Measurements from ENCODE around the gene BCAS1. TPM values are rescaled to one million over a fixed set of nuclear protein-coding genes. Genes with fewer than 3 reads are reported as not detected.

Gene BCAS1
- total RNA-seq, 1 experiment from 2014 or later: 4.0 TPM

DNA sequence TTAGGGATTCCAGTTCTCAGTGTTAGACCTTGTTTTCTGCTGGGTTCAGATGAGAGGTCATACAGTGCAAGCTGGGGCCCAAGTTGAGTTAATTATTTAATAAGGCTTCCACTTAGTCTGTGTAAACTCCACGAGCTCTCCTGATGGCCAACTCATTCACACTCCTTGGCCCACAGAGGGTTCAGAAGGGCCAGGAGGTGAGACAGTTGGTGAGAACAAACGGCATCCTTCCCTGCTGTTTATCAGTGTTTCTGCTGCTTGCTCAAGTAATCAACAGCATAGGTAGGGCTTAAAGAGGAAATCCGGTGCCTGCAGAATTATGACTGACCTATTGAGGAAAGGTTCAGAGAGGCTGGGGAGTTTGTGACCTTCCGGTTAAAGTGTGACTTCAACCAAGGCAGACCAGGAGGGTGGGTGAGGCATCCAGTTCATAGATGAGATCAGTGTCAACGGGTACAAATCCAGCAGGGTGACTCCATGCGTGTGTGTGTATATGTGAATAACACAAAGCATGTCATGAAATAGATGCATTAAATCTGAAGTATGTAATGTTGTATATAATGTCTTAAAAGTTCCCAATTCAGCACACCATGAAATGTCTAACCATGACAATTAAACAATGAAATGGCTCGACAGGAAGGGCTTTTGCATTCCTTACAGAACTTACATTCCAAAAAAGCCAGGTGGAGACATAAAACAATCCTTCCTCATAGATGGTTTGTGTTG lies 37.4 kb upstream of the BCAS1 start:
- H3F3A ChIP-seq (ENCODE audit: insufficient read depth, low read depth): peaks cover 20% of the 10 kb centered on the region; the same call in 1 of the 2 replicates
- no peak overlapping the region for H2AFZ ChIP-seq
- H3K36me3 ChIP-seq (ENCODE audit: low read depth): no peaks in the 10 kb centered on the region
- H3K4me3 ChIP-seq: no peak overlapping the region
- intact Hi-C loops (cut with micrococcal nuclease; ENCODE audit: unreplicated experiment): no loop called here
- ChIA-PET CTCF (no interaction called here), POLR2A (ENCODE audit: unreplicated experiment) (no interaction called here)
- no peaks in the 10 kb centered on the region for H3K79me2 ChIP-seq (ENCODE audit: low read depth)
- H3K4me2 ChIP-seq: no peak overlapping the region
- no peak overlapping the region for H3K27ac ChIP-seq
- H4K20me1 ChIP-seq (ENCODE audit: insufficient read depth): no peaks in the 10 kb centered on the region
- no peaks in the 10 kb centered on the region for H3K9me2 ChIP-seq (ENCODE audit: insufficient read depth)
- H3K4me1 ChIP-seq (replicated peaks; ENCODE audit: insufficient read depth): peaks cover 33% of the 10 kb centered on the region
- TF ChIP-seq, protein P1, sequence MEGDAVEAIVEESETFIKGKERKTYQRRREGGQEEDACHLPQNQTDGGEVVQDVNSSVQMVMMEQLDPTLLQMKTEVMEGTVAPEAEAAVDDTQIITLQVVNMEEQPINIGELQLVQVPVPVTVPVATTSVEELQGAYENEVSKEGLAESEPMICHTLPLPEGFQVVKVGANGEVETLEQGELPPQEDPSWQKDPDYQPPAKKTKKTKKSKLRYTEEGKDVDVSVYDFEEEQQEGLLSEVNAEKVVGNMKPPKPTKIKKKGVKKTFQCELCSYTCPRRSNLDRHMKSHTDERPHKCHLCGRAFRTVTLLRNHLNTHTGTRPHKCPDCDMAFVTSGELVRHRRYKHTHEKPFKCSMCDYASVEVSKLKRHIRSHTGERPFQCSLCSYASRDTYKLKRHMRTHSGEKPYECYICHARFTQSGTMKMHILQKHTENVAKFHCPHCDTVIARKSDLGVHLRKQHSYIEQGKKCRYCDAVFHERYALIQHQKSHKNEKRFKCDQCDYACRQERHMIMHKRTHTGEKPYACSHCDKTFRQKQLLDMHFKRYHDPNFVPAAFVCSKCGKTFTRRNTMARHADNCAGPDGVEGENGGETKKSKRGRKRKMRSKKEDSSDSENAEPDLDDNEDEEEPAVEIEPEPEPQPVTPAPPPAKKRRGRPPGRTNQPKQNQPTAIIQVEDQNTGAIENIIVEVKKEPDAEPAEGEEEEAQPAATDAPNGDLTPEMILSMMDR (conservative IDR thresholded peaks at IDR 0.05): no peak
- TF ChIP-seq EZH2 (IDR thresholded peaks at IDR 0.05; ENCODE audit: low read depth): no peak
- BruUV-seq (replicated peaks): no TSS peak
- DNase-seq: no peak
- 0 out of 2 replicates have a peak, but pooled peaks cover 2% of the 10 kb centered on the region for H3K9me3 ChIP-seq (ENCODE audit: insufficient read depth, low read depth)
- H3K27me3 ChIP-seq (ENCODE audit: insufficient read depth, low read depth): no peaks in the 10 kb centered on the region

- Histone ChIP-seq H3K79me2 (ENCODE audit: low read depth) (no peaks in the 10 kb centered on the region), H3K4me1 (replicated peaks; ENCODE audit: insufficient read depth) (peaks cover 27% of the 10 kb centered on the region), H3K4me3 (no peak overlapping the region), H3K4me2 (no peak overlapping the region), H3F3A (ENCODE audit: insufficient read depth, low read depth) (peaks cover 20% of the 10 kb centered on the region; the same call in 1 of the 2 replicates), H2AFZ (no peak overlapping the region), H4K20me1 (ENCODE audit: insufficient read depth) (no peaks in the 10 kb centered on the region), H3K27me3 (ENCODE audit: insufficient read depth, low read depth) (no peaks in the 10 kb centered on the region), H3K36me3 (ENCODE audit: low read depth) (no peaks in the 10 kb centered on the region), H3K27ac (no peak overlapping the region), H3K9me2 (ENCODE audit: insufficient read depth) (no peaks in the 10 kb centered on the region), H3K9me3 (ENCODE audit: insufficient read depth, low read depth) (0 out of 2 replicates have a peak, but pooled peaks cover 3% of the 10 kb centered on the region)
- ChIA-PET CTCF (interaction anchor here (1.5 kb wide), 1 partner anchor 11 kb away, joined by 4 read pairs; no protein-coding TSS in a partner anchor), POLR2A (ENCODE audit: unreplicated experiment) (no interaction called here)
- intact Hi-C loops (cut with micrococcal nuclease; ENCODE audit: unreplicated experiment): no loop called here
- TF ChIP-seq EZH2 (IDR thresholded peaks at IDR 0.05; ENCODE audit: low read depth): no peak
- TF ChIP-seq, protein P1 (conservative IDR thresholded peaks at IDR 0.05): no peak
- no TSS peak for BruUV-seq (replicated peaks)
- no peak for DNase-seq
These were observed 36.8 kb upstream of the BCAS1 start for GRCh38 chr20:54107181-54107580.

DNA sequence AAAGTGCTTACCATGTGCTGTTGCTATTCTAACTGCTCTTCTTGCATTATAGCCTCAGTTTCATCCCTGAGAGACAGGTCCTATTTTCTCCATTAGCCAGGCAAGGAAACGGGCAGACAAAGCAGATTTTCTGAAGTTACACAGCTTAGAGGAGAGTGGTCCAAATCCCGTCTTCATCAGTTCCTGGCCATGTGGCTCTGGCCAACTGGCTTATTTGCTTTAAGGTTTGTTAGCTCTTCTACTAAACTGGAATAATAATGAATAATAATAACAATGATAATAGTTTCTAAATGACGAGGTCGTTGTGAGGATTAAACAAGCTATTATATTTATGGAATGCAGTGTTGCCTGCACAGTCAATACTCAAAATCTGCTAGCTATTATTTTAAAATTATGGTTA lies 35.8 kb upstream of the BCAS1 start:
- no peak overlapping the region for H3K27ac ChIP-seq

More for the DNA sequence above, 35.8 kb upstream of the BCAS1 start:
- Histone ChIP-seq H3K4me3 (no peak overlapping the region), H3K79me2 (ENCODE audit: low read depth) (no peaks in the 10 kb centered on the region), H3K9me2 (ENCODE audit: insufficient read depth) (no peaks in the 10 kb centered on the region), H3F3A (ENCODE audit: insufficient read depth, low read depth) (peaks cover 13% of the 10 kb centered on the region; the same call in 1 of the 2 replicates), H3K27me3 (ENCODE audit: insufficient read depth, low read depth) (no peaks in the 10 kb centered on the region), H3K9me3 (ENCODE audit: insufficient read depth, low read depth) (0 out of 2 replicates have a peak, but pooled peaks cover 3% of the 10 kb centered on the region), H2AFZ (no peak overlapping the region), H3K4me2 (no peak overlapping the region), H3K36me3 (ENCODE audit: low read depth) (no peaks in the 10 kb centered on the region), H3K4me1 (replicated peaks; ENCODE audit: insufficient read depth) (peaks cover 18% of the 10 kb centered on the region), H4K20me1 (ENCODE audit: insufficient read depth) (no peaks in the 10 kb centered on the region)
- ChIA-PET POLR2A (ENCODE audit: unreplicated experiment) (interaction anchor here (0.6 to 0.7 kb wide), 2 partner anchors 11 to 35 kb away, joined by 3 read pairs; no protein-coding TSS in a partner anchor), CTCF (interaction anchor here (0.7 to 1.5 kb wide), 2 partner anchors 10 to 621 kb away, joined by 3 to 4 read pairs; no protein-coding TSS in a partner anchor)
- no peak for TF ChIP-seq EZH2 (IDR thresholded peaks at IDR 0.05; ENCODE audit: low read depth)
- TF ChIP-seq, protein P1 (conservative IDR thresholded peaks at IDR 0.05): no peak
- intact Hi-C loops (cut with micrococcal nuclease; ENCODE audit: unreplicated experiment): no loop called here
- BruUV-seq (replicated peaks): no TSS peak
- no peak for DNase-seq
